ENCODE results near the gene MICAL3. TPM values are rescaled to one million over a fixed set of nuclear protein-coding genes. Genes with fewer than 3 reads are reported as not detected.

MICAL3 gene
- total and polyA plus RNA-seq, 2 of the 8 experiments (the other 6 are each of a cell fraction or from before 2014, with no cell fraction given) = 8.3 to 41.8 TPM

DNA sequence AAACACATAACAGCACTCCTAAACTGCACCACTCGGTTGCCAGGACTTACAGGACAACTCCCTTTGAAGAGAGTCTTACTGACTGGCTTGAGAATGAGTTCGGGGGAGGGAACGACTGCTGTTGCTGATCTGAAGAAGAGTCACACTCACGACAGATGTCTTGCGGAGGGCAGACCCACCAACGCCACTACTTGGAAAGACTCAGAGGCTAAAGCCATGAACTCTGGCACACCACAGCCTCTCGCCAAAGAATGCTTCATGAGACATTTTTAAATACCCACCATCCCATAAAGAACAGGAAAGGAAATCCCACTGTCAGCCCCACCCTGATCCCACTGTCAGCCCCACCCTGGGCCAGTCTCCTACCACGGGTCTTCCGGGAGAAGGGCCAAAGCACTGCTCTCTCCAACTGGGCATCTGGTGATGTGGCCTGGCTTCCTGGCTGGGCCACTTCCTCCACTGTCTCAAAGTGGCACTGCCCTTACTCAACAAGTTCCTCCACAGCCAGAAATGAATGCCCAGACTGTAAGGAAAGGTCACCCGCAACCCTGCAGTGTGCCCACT, 73.6 kb downstream of the MICAL3 start (continued):
- TF ChIP-seq, protein P1, sequence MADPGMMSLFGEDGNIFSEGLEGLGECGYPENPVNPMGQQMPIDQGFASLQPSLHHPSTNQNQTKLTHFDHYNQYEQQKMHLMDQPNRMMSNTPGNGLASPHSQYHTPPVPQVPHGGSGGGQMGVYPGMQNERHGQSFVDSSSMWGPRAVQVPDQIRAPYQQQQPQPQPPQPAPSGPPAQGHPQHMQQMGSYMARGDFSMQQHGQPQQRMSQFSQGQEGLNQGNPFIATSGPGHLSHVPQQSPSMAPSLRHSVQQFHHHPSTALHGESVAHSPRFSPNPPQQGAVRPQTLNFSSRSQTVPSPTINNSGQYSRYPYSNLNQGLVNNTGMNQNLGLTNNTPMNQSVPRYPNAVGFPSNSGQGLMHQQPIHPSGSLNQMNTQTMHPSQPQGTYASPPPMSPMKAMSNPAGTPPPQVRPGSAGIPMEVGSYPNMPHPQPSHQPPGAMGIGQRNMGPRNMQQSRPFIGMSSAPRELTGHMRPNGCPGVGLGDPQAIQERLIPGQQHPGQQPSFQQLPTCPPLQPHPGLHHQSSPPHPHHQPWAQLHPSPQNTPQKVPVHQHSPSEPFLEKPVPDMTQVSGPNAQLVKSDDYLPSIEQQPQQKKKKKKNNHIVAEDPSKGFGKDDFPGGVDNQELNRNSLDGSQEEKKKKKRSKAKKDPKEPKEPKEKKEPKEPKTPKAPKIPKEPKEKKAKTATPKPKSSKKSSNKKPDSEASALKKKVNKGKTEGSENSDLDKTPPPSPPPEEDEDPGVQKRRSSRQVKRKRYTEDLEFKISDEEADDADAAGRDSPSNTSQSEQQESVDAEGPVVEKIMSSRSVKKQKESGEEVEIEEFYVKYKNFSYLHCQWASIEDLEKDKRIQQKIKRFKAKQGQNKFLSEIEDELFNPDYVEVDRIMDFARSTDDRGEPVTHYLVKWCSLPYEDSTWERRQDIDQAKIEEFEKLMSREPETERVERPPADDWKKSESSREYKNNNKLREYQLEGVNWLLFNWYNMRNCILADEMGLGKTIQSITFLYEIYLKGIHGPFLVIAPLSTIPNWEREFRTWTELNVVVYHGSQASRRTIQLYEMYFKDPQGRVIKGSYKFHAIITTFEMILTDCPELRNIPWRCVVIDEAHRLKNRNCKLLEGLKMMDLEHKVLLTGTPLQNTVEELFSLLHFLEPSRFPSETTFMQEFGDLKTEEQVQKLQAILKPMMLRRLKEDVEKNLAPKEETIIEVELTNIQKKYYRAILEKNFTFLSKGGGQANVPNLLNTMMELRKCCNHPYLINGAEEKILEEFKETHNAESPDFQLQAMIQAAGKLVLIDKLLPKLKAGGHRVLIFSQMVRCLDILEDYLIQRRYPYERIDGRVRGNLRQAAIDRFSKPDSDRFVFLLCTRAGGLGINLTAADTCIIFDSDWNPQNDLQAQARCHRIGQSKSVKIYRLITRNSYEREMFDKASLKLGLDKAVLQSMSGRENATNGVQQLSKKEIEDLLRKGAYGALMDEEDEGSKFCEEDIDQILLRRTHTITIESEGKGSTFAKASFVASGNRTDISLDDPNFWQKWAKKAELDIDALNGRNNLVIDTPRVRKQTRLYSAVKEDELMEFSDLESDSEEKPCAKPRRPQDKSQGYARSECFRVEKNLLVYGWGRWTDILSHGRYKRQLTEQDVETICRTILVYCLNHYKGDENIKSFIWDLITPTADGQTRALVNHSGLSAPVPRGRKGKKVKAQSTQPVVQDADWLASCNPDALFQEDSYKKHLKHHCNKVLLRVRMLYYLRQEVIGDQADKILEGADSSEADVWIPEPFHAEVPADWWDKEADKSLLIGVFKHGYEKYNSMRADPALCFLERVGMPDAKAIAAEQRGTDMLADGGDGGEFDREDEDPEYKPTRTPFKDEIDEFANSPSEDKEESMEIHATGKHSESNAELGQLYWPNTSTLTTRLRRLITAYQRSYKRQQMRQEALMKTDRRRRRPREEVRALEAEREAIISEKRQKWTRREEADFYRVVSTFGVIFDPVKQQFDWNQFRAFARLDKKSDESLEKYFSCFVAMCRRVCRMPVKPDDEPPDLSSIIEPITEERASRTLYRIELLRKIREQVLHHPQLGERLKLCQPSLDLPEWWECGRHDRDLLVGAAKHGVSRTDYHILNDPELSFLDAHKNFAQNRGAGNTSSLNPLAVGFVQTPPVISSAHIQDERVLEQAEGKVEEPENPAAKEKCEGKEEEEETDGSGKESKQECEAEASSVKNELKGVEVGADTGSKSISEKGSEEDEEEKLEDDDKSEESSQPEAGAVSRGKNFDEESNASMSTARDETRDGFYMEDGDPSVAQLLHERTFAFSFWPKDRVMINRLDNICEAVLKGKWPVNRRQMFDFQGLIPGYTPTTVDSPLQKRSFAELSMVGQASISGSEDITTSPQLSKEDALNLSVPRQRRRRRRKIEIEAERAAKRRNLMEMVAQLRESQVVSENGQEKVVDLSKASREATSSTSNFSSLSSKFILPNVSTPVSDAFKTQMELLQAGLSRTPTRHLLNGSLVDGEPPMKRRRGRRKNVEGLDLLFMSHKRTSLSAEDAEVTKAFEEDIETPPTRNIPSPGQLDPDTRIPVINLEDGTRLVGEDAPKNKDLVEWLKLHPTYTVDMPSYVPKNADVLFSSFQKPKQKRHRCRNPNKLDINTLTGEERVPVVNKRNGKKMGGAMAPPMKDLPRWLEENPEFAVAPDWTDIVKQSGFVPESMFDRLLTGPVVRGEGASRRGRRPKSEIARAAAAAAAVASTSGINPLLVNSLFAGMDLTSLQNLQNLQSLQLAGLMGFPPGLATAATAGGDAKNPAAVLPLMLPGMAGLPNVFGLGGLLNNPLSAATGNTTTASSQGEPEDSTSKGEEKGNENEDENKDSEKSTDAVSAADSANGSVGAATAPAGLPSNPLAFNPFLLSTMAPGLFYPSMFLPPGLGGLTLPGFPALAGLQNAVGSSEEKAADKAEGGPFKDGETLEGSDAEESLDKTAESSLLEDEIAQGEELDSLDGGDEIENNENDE (IDR thresholded peaks at IDR 0.05; ENCODE audit: insufficient replicate concordance, low read length) = no peak
- TF ChIP-seq PHF8 (conservative IDR thresholded peaks at IDR 0.05; ENCODE audit: low read depth, low read length) (no peak), ZNF274 (IDR thresholded peaks at IDR 0.05; ENCODE audit: borderline replicate concordance, extremely low read depth, low read length) (no peak)
